ENCODE results near the gene GTPBP1. TPM values are rescaled to one million over a fixed set of nuclear protein-coding genes. Genes with fewer than 3 reads are reported as not detected.

GTPBP1 gene
- total and polyA plus RNA-seq, 2 donors (not counting 3 experiments of a cell fraction or from before 2014, with no cell fraction given): 29.8 to 50.3 TPM

- no peak overlapping the region for H3K4me2 ChIP-seq (ENCODE audit: insufficient read depth, low read length)
- H3K36me3 ChIP-seq (ENCODE audit: control insufficient read depth in 2 of 2, extremely low read depth in 1 of 2, insufficient read depth in 2 of 2, low read length in 2 of 2): no peaks in the 10 kb centered on the region
- H3K4me1 ChIP-seq (ENCODE audit: control insufficient read depth, extremely low read depth, insufficient read depth, low read length): no peaks in the 10 kb centered on the region
- no TSS peak for BruUV-seq (replicated peaks)
- no peaks in the 10 kb centered on the region for H3K9me3 ChIP-seq (replicated peaks; ENCODE audit: control insufficient read depth, insufficient read depth, low read length)
- dilution Hi-C loops (cut with MboI; ENCODE audit: extremely low pct_ligation_motif_present, low sequenced_read_pairs) (no loop called here), intact Hi-C loops (cut with micrococcal nuclease) (no loop called here)
- H4K20me1 ChIP-seq (replicated peaks; ENCODE audit: control insufficient read depth, extremely low read depth, insufficient read depth, low read length): no peaks in the 10 kb centered on the region
- H3K27me3 ChIP-seq (ENCODE audit: control insufficient read depth in 2 of 2, insufficient read depth in 2 of 2, low read length in 2 of 2): no peaks in the 10 kb centered on the region
- ChIA-PET CTCF (interaction anchor here (1.3 to 5.9 kb wide), 10 partner anchors 15 to 352 kb away, joined by 5 to 208 read pairs (median 52); partner anchors contain the start of genes CBX6, NPTXR and SUN2), POLR2A (no interaction called here)
- no peak overlapping the region for H3K9ac ChIP-seq (replicated peaks; ENCODE audit: extremely low read depth, insufficient read depth, low read length)
- H3K9me1 ChIP-seq (replicated peaks; ENCODE audit: control insufficient read depth, extremely low read depth, insufficient read depth, low read length): no peaks in the 10 kb centered on the region
- no peak overlapping the region for H3K27ac ChIP-seq (ENCODE audit: insufficient read depth, low read depth, low read length)
- no peaks in the 10 kb centered on the region for H3K79me2 ChIP-seq (ENCODE audit: control insufficient read depth, insufficient read depth, low read length)
- H3K4me3 ChIP-seq (replicated peaks in 1 of 3; ENCODE audit: insufficient read depth in 1 of 3, low read depth in 1 of 3, low read length in 3 of 3): no peak overlapping the region
- no peak for FAIRE-seq
- TF ChIP-seq CTCF (IDR thresholded peaks at IDR 0.05; ENCODE audit: extremely low read depth in 1 of 2, insufficient read depth in 1 of 2, low read depth in 1 of 2, low read length in 2 of 2) (no peak), POLR2AphosphoS5 (IDR thresholded peaks at IDR 0.05; ENCODE audit: insufficient read depth, low read depth, low read length) (no peak), GATA2 (IDR thresholded peaks at IDR 0.05; ENCODE audit: insufficient read depth, insufficient read length, low read depth, low read length) (no peak), FOS (IDR thresholded peaks at IDR 0.05; ENCODE audit: borderline replicate concordance, insufficient read depth, low read length) (no peak), EZH2 (IDR thresholded peaks at IDR 0.05; ENCODE audit: borderline replicate concordance, low read depth, low read length, severe bottlenecking) (no peak)
- DNase-seq (ENCODE audit: low read depth, low spot score): no peak
- H2AFZ ChIP-seq (ENCODE audit: low read depth, low read length): no peak overlapping the region
These were observed 64.7 kb downstream of the GTPBP1 start for GRCh38 chr22:38770257-38770949.

GRCh38 chr22:38772623-38772873 is 66.8 kb downstream of the GTPBP1 start:
- H3K9me3 ChIP-seq (replicated peaks; ENCODE audit: control insufficient read depth, insufficient read depth, low read length): no peaks in the 10 kb centered on the region
- H3K27me3 ChIP-seq (ENCODE audit: control insufficient read depth in 2 of 2, insufficient read depth in 2 of 2, low read length in 2 of 2): no peaks in the 10 kb centered on the region
- DNase-seq (ENCODE audit: low read depth, low spot score) (no peak), FAIRE-seq (no peak)
- TF ChIP-seq JUN (IDR thresholded peaks at IDR 0.05; ENCODE audit: borderline replicate concordance, insufficient read depth, insufficient read length, low read depth) (no peak), POLR2A (IDR thresholded peaks at IDR 0.05; ENCODE audit: low read depth, low read length) (no peak), POLR2AphosphoS5 (IDR thresholded peaks at IDR 0.05; ENCODE audit: insufficient read depth, low read depth, low read length) (no peak), CTCF (IDR thresholded peaks at IDR 0.05; ENCODE audit: extremely low read depth in 1 of 2, insufficient read depth in 1 of 2, low read depth in 1 of 2, low read length in 2 of 2) (no peak), GATA2 (IDR thresholded peaks at IDR 0.05; ENCODE audit: insufficient read depth, insufficient read length, low read depth, low read length) (no peak), MYC (IDR thresholded peaks at IDR 0.05; ENCODE audit: low read depth, low read length) (no peak), FOS (IDR thresholded peaks at IDR 0.05; ENCODE audit: borderline replicate concordance, insufficient read depth, low read length) (no peak), MAX (IDR thresholded peaks at IDR 0.05; ENCODE audit: insufficient read depth, insufficient read length) (no peak), EZH2 (IDR thresholded peaks at IDR 0.05; ENCODE audit: borderline replicate concordance, low read depth, low read length, severe bottlenecking) (no peak)
- no peaks in the 10 kb centered on the region for H3K36me3 ChIP-seq (ENCODE audit: control insufficient read depth in 2 of 2, extremely low read depth in 1 of 2, insufficient read depth in 2 of 2, low read length in 2 of 2)
- no peak overlapping the region for H3K4me3 ChIP-seq (replicated peaks in 1 of 3; ENCODE audit: insufficient read depth in 1 of 3, low read depth in 1 of 3, low read length in 3 of 3)
- H4K20me1 ChIP-seq (replicated peaks; ENCODE audit: control insufficient read depth, extremely low read depth, insufficient read depth, low read length): no peaks in the 10 kb centered on the region
- H3K79me2 ChIP-seq (ENCODE audit: control insufficient read depth, insufficient read depth, low read length): no peaks in the 10 kb centered on the region
- ChIA-PET CTCF (no interaction called here), POLR2A (no interaction called here)
- no peak overlapping the region for H3K4me2 ChIP-seq (ENCODE audit: insufficient read depth, low read length)
- dilution Hi-C loops (cut with MboI; ENCODE audit: extremely low pct_ligation_motif_present, low sequenced_read_pairs) (no loop called here), intact Hi-C loops (cut with micrococcal nuclease) (no loop called here)
- H2AFZ ChIP-seq (ENCODE audit: low read depth, low read length): no peak overlapping the region
- BruUV-seq (replicated peaks): no TSS peak
- H3K27ac ChIP-seq (ENCODE audit: insufficient read depth, low read depth, low read length): no peak overlapping the region
- no peaks in the 10 kb centered on the region for H3K9me1 ChIP-seq (replicated peaks; ENCODE audit: control insufficient read depth, extremely low read depth, insufficient read depth, low read length)
- no peaks in the 10 kb centered on the region for H3K4me1 ChIP-seq (ENCODE audit: control insufficient read depth, extremely low read depth, insufficient read depth, low read length)
- no peak overlapping the region for H3K9ac ChIP-seq (replicated peaks; ENCODE audit: extremely low read depth, insufficient read depth, low read length)
